WTC11 (cell line): ENCODE measurements around the gene OR11G2. TPM values are rescaled to one million over a fixed set of nuclear protein-coding genes. Genes with fewer than 3 reads are reported as not detected.

ENCODE experiments used
- ATAC-seq: fragments of 200-7000 bp; cut with Tn5 transposase; 2 replicates; pipeline ENCODE4 v1.10.0; 2021; ENCODE audit warnings: mild to moderate bottlenecking, moderate library complexity
- CTCF ChIA-PET: fragments of 300-600 bp; sonication (Branson Sonifier 250); formaldehyde crosslinking; loops from one replicate; lab custom pipeline; 2021; ENCODE audit warnings: antibody characterized with exemption; lab: Charles Lee
- POLR2A ChIA-PET: fragments of 350-600 bp; sonication (Branson Sonifier 250); formaldehyde crosslinking; loops from one replicate; lab custom pipeline; 2021; ENCODE audit warnings: antibody characterized with exemption; lab: Charles Lee
- DNase-seq: peaks from one replicate; pipeline ENCODE4 v3.0.0; 2021; ENCODE audit warnings: low spot score
- H3K27ac Mint-ChIP-seq: 2 replicates; pipeline ENCODE4 v1.8.0; 2021; ENCODE audit warnings: mixed read lengths
- H3K27me3 Mint-ChIP-seq: 2 replicates; pipeline ENCODE4 v1.8.0; 2021; ENCODE audit warnings: low read depth, mild to moderate bottlenecking, moderate library complexity, mixed read lengths
- H3K36me3 Mint-ChIP-seq: 2 replicates; pipeline ENCODE4 v1.8.0; 2021; ENCODE audit warnings: mixed read lengths
- H3K4me1 Mint-ChIP-seq: 2 replicates; pipeline ENCODE4 v1.8.0; 2022; ENCODE audit warnings: mixed read lengths
- H3K4me3 Mint-ChIP-seq: 2 replicates; pipeline ENCODE4 v1.8.0; 2021; ENCODE audit warnings: mild to moderate bottlenecking, moderate library complexity, mixed read lengths
- H3K9me3 Mint-ChIP-seq: 2 replicates; pipeline ENCODE4 v1.8.0; 2021; ENCODE audit warnings: mixed read lengths
- ATF1 ChIP-seq: sonication (generic); formaldehyde crosslinking; IDR thresholded peaks from 2 replicates; pipeline ENCODE4 v1.8.1; 2023; ENCODE audit warnings: mild to moderate bottlenecking, moderate library complexity, missing genetic modification reagents
- FOXP1 ChIP-seq: sonication (generic); formaldehyde crosslinking; IDR thresholded peaks from 2 replicates; pipeline ENCODE4 v1.8.0; 2022; ENCODE audit warnings: missing genetic modification reagents, mild to moderate bottlenecking, moderate library complexity, borderline replicate concordance
- MXD4 ChIP-seq: fragments of 250-450 bp; sonication (Bioruptor Pico); IDR thresholded peaks from 2 replicates; pipeline ENCODE4 v1.8.0; 2021; ENCODE audit warnings: mild to moderate bottlenecking, moderate library complexity, borderline replicate concordance
- MYBL2 ChIP-seq: sonication (generic); formaldehyde crosslinking; IDR thresholded peaks from 2 replicates; pipeline ENCODE4 v1.8.1; 2023; ENCODE audit warnings: mild to moderate bottlenecking, moderate library complexity, missing genetic modification reagents
- NR1H2 ChIP-seq: sonication (generic); formaldehyde crosslinking; IDR thresholded peaks from 2 replicates; pipeline ENCODE4 v1.9.0; 2021; ENCODE audit warnings: mild to moderate bottlenecking, moderate library complexity, missing genetic modification reagents
- SMAD3 ChIP-seq: sonication (generic); formaldehyde crosslinking; IDR thresholded peaks from 2 replicates; pipeline ENCODE4 v1.8.0; 2022; ENCODE audit warnings: missing genetic modification reagents, mild to moderate bottlenecking, borderline replicate concordance
- SP1 ChIP-seq: sonication (generic); formaldehyde crosslinking; conservative IDR thresholded peaks from 2 replicates; pipeline ENCODE4 v1.8.1; 2022; ENCODE audit warnings: missing genetic modification reagents
- TEAD1 ChIP-seq: sonication (generic); formaldehyde crosslinking; IDR thresholded peaks from 2 replicates; pipeline ENCODE4 v1.8.0; 2022; ENCODE audit warnings: mild to moderate bottlenecking, missing genetic modification reagents
- ZNF423 ChIP-seq: fragments of 250-450 bp; sonication (Bioruptor Pico); IDR thresholded peaks from 2 replicates; pipeline ENCODE4 v2.1.2; 2022; ENCODE audit warnings: mild to moderate bottlenecking, moderate library complexity
- ZNF671 ChIP-seq: fragments of 250-450 bp; sonication (Bioruptor Pico); IDR thresholded peaks from 2 replicates; pipeline ENCODE4 v1.8.0; 2021; ENCODE audit warnings: mild to moderate bottlenecking
- total RNA-seq: library from RNA; stranded (reverse); gene quantifications from 3 replicates; pipeline ENCODE4 v1.2.3, GENCODE V29; 2021
- TF ChIP-seq, protein P1 (sequence below): fragments of 250-450 bp; sonication (Bioruptor Pico); IDR thresholded peaks from 2 replicates; pipeline ENCODE4 v1.9.0; 2021; ENCODE audit warnings: moderate library complexity, mild to moderate bottlenecking, inconsistent platforms, borderline replicate concordance
- TF ChIP-seq, protein P2 (sequence below): sonication (generic); formaldehyde crosslinking; IDR thresholded peaks from 2 replicates; pipeline ENCODE4 v1.8.0; 2023; ENCODE audit warnings: mild to moderate bottlenecking, missing genetic modification reagents
- TF ChIP-seq, protein P3 (sequence below): sonication (generic); formaldehyde crosslinking; IDR thresholded peaks from 2 replicates; pipeline ENCODE4 v1.8.0; 2022; ENCODE audit warnings: mild to moderate bottlenecking, missing genetic modification reagents
- TF ChIP-seq, protein P4 (sequence below): fragments of 250-450 bp; sonication (Bioruptor Pico); IDR thresholded peaks from 2 replicates; pipeline ENCODE4 v1.9.0; 2021; ENCODE audit warnings: mild to moderate bottlenecking
- TF ChIP-seq, protein P5 (sequence below): sonication (generic); formaldehyde crosslinking; IDR thresholded peaks from 2 replicates; pipeline ENCODE4 v1.8.1; 2022; ENCODE audit warnings: low read depth, mild to moderate bottlenecking, moderate library complexity, missing genetic modification reagents, borderline replicate concordance
- TF ChIP-seq, protein P6 (sequence below): fragments of 200-600 bp; IDR thresholded peaks from 2 replicates; pipeline ENCODE4 v1.8.0; 2022; ENCODE audit warnings: antibody characterized with exemption
- TF ChIP-seq, protein P7 (sequence below): sonication (generic); formaldehyde crosslinking; IDR thresholded peaks from 2 replicates; pipeline ENCODE4 v1.8.0; 2022; ENCODE audit warnings: mild to moderate bottlenecking, missing genetic modification reagents
- TF ChIP-seq, protein P8 (sequence below): sonication (generic); formaldehyde crosslinking; conservative IDR thresholded peaks from 2 replicates; pipeline ENCODE4 v1.8.1; 2022; ENCODE audit warnings: mild to moderate bottlenecking, missing genetic modification reagents
- TF ChIP-seq, protein P9 (sequence below): fragments of 250-450 bp; sonication (Bioruptor Pico); IDR thresholded peaks from 2 replicates; pipeline ENCODE4 v2.1.2; 2022; ENCODE audit warnings: mild to moderate bottlenecking, moderate library complexity

OR11G2 gene
- total RNA-seq, 1 experiment from 2014 or later: not detected

DNA sequence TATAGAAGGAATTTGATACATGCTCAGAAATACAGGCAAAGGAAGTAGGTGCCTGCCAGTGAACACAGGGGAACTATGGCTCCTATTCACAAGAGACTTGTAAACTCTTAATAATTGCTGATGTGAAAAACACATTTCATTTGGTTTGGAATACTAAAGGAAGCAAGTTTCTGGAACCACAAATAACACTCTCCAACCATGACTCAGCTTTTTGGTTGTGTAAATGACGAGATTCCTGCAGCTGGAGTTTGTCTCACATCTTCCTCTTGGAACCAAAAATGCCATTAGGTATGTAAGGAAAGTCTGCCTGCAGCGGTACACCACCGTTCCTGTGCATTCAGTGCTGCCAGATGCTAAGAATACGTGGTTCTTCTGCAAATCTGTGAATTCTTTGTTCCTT, 28.3 kb downstream of the OR11G2 start (continued):
- TF ChIP-seq, protein P1, sequence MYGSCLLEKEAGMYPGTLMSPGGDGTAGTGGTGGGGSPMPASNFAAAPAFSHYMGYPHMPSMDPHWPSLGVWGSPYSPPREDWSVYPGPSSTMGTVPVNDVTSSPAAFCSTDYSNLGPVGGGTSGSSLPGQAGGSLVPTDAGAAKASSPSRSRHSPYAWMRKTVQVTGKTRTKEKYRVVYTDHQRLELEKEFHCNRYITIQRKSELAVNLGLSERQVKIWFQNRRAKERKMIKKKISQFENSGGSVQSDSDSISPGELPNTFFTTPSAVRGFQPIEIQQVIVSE (CRISPR knock-in tag): no peak
- no peak for TF ChIP-seq SP1 (CRISPR knock-in tag)
- TF ChIP-seq, all 79 proteins: peak for 0

DNA sequence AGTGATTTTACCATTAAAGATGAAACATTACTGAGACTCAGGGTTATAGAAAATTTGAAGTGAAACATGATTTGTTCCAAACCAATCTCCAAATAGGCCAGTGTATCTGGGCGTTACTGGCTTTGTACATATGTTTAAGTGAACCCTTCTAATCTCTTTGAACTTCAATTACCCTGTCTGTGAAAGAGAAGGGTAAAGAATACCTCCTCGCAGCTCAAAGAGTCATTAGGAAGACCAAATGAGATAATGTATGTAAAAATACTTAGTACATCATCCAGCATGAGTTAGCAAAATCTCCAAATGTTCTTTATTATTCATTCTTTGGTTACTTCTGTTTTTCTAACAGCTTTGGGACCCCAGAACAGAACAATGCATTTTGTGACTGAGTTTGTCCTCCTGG, 32.7 kb downstream of the OR11G2 start, which contains the start of gene OR11H6:
OR11H6 (plus strand) TSS at position 301 of the 400 bp plus-strand sequence; CDS start at position 301, 0 bp downstream.
- no peak for DNase-seq
- Mint-ChIP-seq H3K27ac (no peak within 1 kb of the TSS), H3K9me3 (peaks cover 80% of the 10 kb centered on the region), H3K27me3 (peaks cover 9% of the 10 kb centered on the region), H3K4me3 (no peak within 1 kb of the TSS), H3K4me1 (no peaks in the 10 kb centered on the region), H3K36me3 (peaks cover 57% of the 10 kb centered on the region)
- TF ChIP-seq FOXP1 (no peak), ATF1 (CRISPR knock-in tag) (no peak), SP1 (CRISPR knock-in tag) (no peak), MXD4 (CRISPR knock-in tag) (no peak), ZNF671 (no peak), TEAD1 (CRISPR knock-in tag) (no peak), SMAD3 (no peak), ZNF423 (CRISPR knock-in tag) (no peak), MYBL2 (no peak), NR1H2 (no peak)
- TF ChIP-seq, protein P2, sequence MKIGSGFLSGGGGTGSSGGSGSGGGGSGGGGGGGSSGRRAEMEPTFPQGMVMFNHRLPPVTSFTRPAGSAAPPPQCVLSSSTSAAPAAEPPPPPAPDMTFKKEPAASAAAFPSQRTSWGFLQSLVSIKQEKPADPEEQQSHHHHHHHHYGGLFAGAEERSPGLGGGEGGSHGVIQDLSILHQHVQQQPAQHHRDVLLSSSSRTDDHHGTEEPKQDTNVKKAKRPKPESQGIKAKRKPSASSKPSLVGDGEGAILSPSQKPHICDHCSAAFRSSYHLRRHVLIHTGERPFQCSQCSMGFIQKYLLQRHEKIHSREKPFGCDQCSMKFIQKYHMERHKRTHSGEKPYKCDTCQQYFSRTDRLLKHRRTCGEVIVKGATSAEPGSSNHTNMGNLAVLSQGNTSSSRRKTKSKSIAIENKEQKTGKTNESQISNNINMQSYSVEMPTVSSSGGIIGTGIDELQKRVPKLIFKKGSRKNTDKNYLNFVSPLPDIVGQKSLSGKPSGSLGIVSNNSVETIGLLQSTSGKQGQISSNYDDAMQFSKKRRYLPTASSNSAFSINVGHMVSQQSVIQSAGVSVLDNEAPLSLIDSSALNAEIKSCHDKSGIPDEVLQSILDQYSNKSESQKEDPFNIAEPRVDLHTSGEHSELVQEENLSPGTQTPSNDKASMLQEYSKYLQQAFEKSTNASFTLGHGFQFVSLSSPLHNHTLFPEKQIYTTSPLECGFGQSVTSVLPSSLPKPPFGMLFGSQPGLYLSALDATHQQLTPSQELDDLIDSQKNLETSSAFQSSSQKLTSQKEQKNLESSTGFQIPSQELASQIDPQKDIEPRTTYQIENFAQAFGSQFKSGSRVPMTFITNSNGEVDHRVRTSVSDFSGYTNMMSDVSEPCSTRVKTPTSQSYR: no peak
- TF ChIP-seq, protein P3, sequence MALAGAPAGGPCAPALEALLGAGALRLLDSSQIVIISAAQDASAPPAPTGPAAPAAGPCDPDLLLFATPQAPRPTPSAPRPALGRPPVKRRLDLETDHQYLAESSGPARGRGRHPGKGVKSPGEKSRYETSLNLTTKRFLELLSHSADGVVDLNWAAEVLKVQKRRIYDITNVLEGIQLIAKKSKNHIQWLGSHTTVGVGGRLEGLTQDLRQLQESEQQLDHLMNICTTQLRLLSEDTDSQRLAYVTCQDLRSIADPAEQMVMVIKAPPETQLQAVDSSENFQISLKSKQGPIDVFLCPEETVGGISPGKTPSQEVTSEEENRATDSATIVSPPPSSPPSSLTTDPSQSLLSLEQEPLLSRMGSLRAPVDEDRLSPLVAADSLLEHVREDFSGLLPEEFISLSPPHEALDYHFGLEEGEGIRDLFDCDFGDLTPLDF (CRISPR knock-in tag): no peak
- TF ChIP-seq, protein P4, sequence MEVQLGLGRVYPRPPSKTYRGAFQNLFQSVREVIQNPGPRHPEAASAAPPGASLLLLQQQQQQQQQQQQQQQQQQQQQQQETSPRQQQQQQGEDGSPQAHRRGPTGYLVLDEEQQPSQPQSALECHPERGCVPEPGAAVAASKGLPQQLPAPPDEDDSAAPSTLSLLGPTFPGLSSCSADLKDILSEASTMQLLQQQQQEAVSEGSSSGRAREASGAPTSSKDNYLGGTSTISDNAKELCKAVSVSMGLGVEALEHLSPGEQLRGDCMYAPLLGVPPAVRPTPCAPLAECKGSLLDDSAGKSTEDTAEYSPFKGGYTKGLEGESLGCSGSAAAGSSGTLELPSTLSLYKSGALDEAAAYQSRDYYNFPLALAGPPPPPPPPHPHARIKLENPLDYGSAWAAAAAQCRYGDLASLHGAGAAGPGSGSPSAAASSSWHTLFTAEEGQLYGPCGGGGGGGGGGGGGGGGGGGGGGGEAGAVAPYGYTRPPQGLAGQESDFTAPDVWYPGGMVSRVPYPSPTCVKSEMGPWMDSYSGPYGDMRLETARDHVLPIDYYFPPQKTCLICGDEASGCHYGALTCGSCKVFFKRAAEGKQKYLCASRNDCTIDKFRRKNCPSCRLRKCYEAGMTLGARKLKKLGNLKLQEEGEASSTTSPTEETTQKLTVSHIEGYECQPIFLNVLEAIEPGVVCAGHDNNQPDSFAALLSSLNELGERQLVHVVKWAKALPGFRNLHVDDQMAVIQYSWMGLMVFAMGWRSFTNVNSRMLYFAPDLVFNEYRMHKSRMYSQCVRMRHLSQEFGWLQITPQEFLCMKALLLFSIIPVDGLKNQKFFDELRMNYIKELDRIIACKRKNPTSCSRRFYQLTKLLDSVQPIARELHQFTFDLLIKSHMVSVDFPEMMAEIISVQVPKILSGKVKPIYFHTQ (CRISPR knock-in tag): no peak
- TF ChIP-seq, protein P5, sequence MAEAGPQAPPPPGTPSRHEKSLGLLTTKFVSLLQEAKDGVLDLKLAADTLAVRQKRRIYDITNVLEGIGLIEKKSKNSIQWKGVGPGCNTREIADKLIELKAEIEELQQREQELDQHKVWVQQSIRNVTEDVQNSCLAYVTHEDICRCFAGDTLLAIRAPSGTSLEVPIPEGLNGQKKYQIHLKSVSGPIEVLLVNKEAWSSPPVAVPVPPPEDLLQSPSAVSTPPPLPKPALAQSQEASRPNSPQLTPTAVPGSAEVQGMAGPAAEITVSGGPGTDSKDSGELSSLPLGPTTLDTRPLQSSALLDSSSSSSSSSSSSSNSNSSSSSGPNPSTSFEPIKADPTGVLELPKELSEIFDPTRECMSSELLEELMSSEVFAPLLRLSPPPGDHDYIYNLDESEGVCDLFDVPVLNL (CRISPR knock-in tag): no peak
- TF ChIP-seq, protein P6, sequence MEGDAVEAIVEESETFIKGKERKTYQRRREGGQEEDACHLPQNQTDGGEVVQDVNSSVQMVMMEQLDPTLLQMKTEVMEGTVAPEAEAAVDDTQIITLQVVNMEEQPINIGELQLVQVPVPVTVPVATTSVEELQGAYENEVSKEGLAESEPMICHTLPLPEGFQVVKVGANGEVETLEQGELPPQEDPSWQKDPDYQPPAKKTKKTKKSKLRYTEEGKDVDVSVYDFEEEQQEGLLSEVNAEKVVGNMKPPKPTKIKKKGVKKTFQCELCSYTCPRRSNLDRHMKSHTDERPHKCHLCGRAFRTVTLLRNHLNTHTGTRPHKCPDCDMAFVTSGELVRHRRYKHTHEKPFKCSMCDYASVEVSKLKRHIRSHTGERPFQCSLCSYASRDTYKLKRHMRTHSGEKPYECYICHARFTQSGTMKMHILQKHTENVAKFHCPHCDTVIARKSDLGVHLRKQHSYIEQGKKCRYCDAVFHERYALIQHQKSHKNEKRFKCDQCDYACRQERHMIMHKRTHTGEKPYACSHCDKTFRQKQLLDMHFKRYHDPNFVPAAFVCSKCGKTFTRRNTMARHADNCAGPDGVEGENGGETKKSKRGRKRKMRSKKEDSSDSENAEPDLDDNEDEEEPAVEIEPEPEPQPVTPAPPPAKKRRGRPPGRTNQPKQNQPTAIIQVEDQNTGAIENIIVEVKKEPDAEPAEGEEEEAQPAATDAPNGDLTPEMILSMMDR: no peak
- TF ChIP-seq, protein P7, sequence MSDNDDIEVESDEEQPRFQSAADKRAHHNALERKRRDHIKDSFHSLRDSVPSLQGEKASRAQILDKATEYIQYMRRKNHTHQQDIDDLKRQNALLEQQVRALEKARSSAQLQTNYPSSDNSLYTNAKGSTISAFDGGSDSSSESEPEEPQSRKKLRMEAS (CRISPR knock-in tag): no peak
- TF ChIP-seq, protein P8, sequence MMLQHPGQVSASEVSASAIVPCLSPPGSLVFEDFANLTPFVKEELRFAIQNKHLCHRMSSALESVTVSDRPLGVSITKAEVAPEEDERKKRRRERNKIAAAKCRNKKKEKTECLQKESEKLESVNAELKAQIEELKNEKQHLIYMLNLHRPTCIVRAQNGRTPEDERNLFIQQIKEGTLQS: no peak
- TF ChIP-seq, protein P9, sequence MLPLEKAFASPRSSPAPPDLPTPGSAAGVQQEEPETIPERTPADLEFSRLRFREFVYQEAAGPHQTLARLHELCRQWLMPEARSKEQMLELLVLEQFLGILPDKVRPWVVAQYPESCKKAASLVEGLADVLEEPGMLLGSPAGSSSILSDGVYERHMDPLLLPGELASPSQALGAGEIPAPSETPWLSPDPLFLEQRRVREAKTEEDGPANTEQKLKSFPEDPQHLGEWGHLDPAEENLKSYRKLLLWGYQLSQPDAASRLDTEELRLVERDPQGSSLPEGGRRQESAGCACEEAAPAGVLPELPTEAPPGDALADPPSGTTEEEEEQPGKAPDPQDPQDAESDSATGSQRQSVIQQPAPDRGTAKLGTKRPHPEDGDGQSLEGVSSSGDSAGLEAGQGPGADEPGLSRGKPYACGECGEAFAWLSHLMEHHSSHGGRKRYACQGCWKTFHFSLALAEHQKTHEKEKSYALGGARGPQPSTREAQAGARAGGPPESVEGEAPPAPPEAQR (CRISPR knock-in tag): no peak
- POLR2A ChIA-PET: no interaction called here
- CTCF ChIA-PET: no interaction called here
- no peak for ATAC-seq
